Hematopoietic multipotent progenitor cell (in vitro differentiated cells): ENCODE measurements around the gene IFT88. TPM values are rescaled to one million over a fixed set of nuclear protein-coding genes. Genes with fewer than 3 reads are reported as not detected.
A peak's percentile ranks its signal among the peaks of the same experiment; 100 is the strongest.

ENCODE experiments used
- DNase-seq, 3 donors: peaks; one replicate each; pipeline ENCODE4 v3.0.0-alpha.2; 2011 to 2015; ENCODE audit warnings: low read depth in 2 of 3, low spot score in 2 of 3
- total RNA-seq: library from RNA; depleted of rRNA; stranded (reverse); fragments of >200 nt; gene quantifications from one replicate; pipeline ENCODE4 v1.2.3, GENCODE V29; 2012

The IFT88 gene
- total RNA-seq, 1 donor, result 7.0 TPM

- no peak for DNase-seq
Measured at GRCh38 chr13:20684041-20684440, 117.1 kb downstream of the IFT88 start.

GRCh38 chr13:20684546-20684945, 117.6 kb downstream of the IFT88 start:
- no peak for DNase-seq

GRCh38 chr13:20685092-20685491, 118.1 kb downstream of the IFT88 start:
- no peak for DNase-seq

GRCh38 chr13:20686167-20686566, 119.2 kb downstream of the IFT88 start:
- DNase-seq, result no peak

GRCh38 chr13:20686863-20687579, 120.1 kb downstream of the IFT88 start:
- DNase-seq, result no peak

- DNase-seq, result no peak
Measured at GRCh38 chr13:20689291-20689690, 122.3 kb downstream of the IFT88 start.

- no peak for DNase-seq
Measured at GRCh38 chr13:20691616-20692015, 124.7 kb downstream of the IFT88 start.

GRCh38 chr13:20696073-20696472, 129.1 kb downstream of the IFT88 start:
- DNase-seq, result peak in 2 of 3 donors; percentile 21 to 44

GRCh38 chr13:20699715-20700114, 132.8 kb downstream of the IFT88 start:
- DNase-seq, result no peak

GRCh38 chr13:20700288-20700687, 133.3 kb downstream of the IFT88 start:
- DNase-seq, result no peak

- DNase-seq, result no peak
Measured at GRCh38 chr13:20701461-20701860, 134.5 kb downstream of the IFT88 start.

- DNase-seq, result peak in 1 of 3 donors; percentile 52
Measured at GRCh38 chr13:20702530-20702914, 135.6 kb downstream of the IFT88 start.

- DNase-seq, result peak in 2 of 3 donors; percentile 51 to 61
Measured at GRCh38 chr13:20702915-20703779, 136.2 kb downstream of the IFT88 start, which contains the start of gene IL17D. Gene IL17D, plus strand, starts transcription at chr13:20703699. Its CDS starts 303 bp downstream, at chr13:20704002.

GRCh38 chr13:20703780-20704458, 137.0 kb downstream of the IFT88 start:
- DNase-seq, result peak; percentile 60 to 86 (median 85)

- DNase-seq, result no peak
Measured at GRCh38 chr13:20704459-20705069, 137.6 kb downstream of the IFT88 start.

GRCh38 chr13:20706661-20707060, 139.7 kb downstream of the IFT88 start:
- no peak for DNase-seq

- DNase-seq, result no peak
Measured at GRCh38 chr13:20708216-20708615, 141.3 kb downstream of the IFT88 start.

- DNase-seq, result no peak
Measured at GRCh38 chr13:20709369-20709768, 142.4 kb downstream of the IFT88 start.

- DNase-seq, result no peak
Measured at GRCh38 chr13:20709782-20710181, 142.8 kb downstream of the IFT88 start.

GRCh38 chr13:20711301-20712044, 144.5 kb downstream of the IFT88 start:
- DNase-seq, result peak in 1 of 3 donors; percentile 34
